NCI-H2081 (cell line): ENCODE results near the gene NDUFB1.

ENCODE experiments used
- DNase-seq, 2 experiments: peaks; one replicate each; lab custom pipeline; 2025; lab: John Stamatoyannopoulos, UW

The NDUFB1 gene

DNA sequence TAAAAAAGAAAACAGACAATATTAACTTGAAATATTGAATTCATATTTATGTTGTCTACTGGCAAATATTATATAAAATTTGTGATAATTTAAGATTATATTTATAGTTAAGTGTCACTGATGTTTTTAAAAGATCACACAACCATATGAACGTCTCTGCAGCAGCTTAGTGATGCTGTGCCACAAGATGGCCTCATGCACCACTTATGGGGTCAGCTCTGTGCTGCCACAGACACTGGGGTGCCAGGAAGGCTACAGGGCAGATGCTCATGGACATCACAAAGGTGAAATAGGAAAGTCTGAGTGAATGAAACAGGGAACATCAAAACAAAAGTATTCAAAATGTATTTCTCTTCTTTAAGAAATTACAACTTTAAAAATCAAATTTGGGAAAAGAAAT, 28.2 kb downstream of the NDUFB1 start:
- DNase-seq, result peak in 1 of 2 experiments; percentile 16

DNA sequence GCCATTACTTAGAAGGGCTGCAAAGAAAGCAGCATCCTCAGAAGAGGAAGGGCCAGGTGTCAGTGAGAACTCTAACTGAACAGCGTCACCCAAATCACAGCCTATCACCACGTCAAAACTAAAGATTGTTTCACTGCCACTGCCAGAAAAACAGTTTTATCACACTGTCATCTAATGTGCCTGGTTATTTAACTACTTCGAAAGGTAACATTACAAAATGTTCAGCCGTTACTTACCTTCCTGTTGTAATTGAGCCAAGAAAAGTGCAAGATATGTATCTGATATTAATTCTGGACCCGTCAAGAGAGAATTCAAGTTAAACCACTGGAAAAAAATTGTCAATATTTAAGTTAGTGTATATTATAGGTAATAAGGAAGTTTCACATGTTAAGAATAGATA, 33.0 kb downstream of the NDUFB1 start:
- DNase-seq, result no peak

DNA sequence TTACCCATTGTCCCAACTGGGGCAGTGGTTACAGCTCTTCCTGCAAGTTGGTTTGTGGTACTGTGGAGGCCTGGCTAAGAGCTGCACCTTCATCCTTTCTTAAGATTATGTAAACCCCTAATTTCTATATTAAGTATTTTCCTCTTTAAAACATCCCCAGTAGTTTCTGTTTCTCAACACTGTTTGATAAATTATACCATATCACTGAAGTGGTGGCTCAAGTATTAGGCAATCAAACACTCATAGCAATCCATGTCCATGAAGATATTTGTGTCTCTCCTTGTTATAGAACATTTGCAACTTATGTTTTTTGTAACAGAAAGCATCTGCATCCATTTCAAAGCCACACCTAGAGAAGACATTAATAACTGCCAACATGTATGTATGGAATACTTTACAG, 47.0 kb downstream of the NDUFB1 start:
- no peak for DNase-seq
